K562 (cell line): Measurements from ENCODE around the gene PDLIM5. TPM values are rescaled to one million over a fixed set of nuclear protein-coding genes. Genes with fewer than 3 reads are reported as not detected.

Source experiments
- ATAC-seq: fragments of 200-7000 bp; cut with Tn5 transposase; 3 replicates; pipeline ENCODE4 v1.9.1; 2020; ENCODE audit warnings: moderate library complexity
- BruUV-seq: library from RNA; stranded (reverse); fragments of 400-500 nt; replicated peaks from 2 replicates; lab custom pipeline; 2021; lab: Mats Ljungman, UMichigan
- CTCF ChIA-PET: fragments of 300-600 bp; formaldehyde crosslinking; extraction: SDS; loops from one replicate; lab custom pipeline; 2021; ENCODE audit warnings: low intra/inter-chr PET ratio; lab: Yijun Ruan, JAX
- POLR2A ChIA-PET: fragments of 300-600, 350-650 bp; sonication (Branson Sonifier 250); formaldehyde crosslinking; extraction: SDS; loops from one replicate; lab custom pipeline; 2021; ENCODE audit warnings: antibody characterized with exemption, inconsistent platforms; lab: Yijun Ruan, JAX
- DNase-seq, 4 experiments: peaks; one replicate each; pipeline versions ENCODE4 v3.0.0 to v3.0.0-alpha.2; 2011 to 2018; ENCODE audit warnings: low spot score in 3 of 4, mixed read lengths in 3 of 4; ENCODE audit errors: extremely low read depth in 1 of 4
- FAIRE-seq: peaks from 2 replicates; lab custom pipeline; 2011; peaks lifted over from hg19 to GRCh38; lab: Jason Lieb, UNC
- H2AFZ ChIP-seq: 2 replicates; pipeline ENCODE4 v1.6.0; 2011; ENCODE audit warnings: low read depth, low read length, control low read depth, inconsistent platforms
- H3K27ac ChIP-seq: fragments of 200-600 bp; 3 replicates; pipeline ENCODE4 v1.8.0; 2011; ENCODE audit warnings: low read depth, mild to moderate bottlenecking, control low read depth, inconsistent platforms, low read length, moderate library complexity, mixed read lengths; ENCODE audit errors: extremely low read depth
- H3K27me3 ChIP-seq, 2 experiments: fragments of 300-600 bp in 1 of 2; 2 replicates in 1 of 2; 3 replicates in 1 of 2; pipeline versions ENCODE4 v1.6.0 to v1.8.0; 2011; ENCODE audit warnings: inconsistent platforms in 2 of 2, low read length in 2 of 2, mild to moderate bottlenecking in 1 of 2, mixed read lengths in 1 of 2, moderate library complexity in 1 of 2; ENCODE audit not compliant: control insufficient read depth in 2 of 2, insufficient read depth in 2 of 2
- H3K36me3 ChIP-seq: fragments of 300-600 bp; 3 replicates; pipeline ENCODE4 v1.8.0; 2011; ENCODE audit warnings: mild to moderate bottlenecking, low read length, inconsistent platforms; ENCODE audit not compliant: control insufficient read depth, insufficient read depth
- H3K4me1 ChIP-seq, 2 experiments: fragments of 200-600 bp in 1 of 2; replicated peaks in 1 of 2; 2 replicates in 1 of 2; 3 replicates in 1 of 2; pipeline versions ENCODE4 v1.5.1 to v1.8.0; 2011; ENCODE audit warnings: inconsistent platforms in 2 of 2, low read length in 2 of 2, mild to moderate bottlenecking in 1 of 2, mixed read lengths in 1 of 2, moderate library complexity in 1 of 2; ENCODE audit not compliant: control insufficient read depth in 2 of 2, insufficient read depth in 2 of 2
- H3K4me2 ChIP-seq: 2 replicates; pipeline ENCODE4 v1.6.1; 2011; ENCODE audit warnings: low read length, control low read depth, inconsistent platforms, mixed read lengths; ENCODE audit not compliant: insufficient read depth
- H3K4me3 ChIP-seq: fragments of 200-600 bp; sonication (generic), shearing (Covaris generic); 2 replicates; pipeline ENCODE4 v1.5.1; 2016; ENCODE audit warnings: control low read depth, inconsistent platforms
- H3K79me2 ChIP-seq: fragments of 200-600 bp; 3 replicates; pipeline ENCODE4 v1.8.0; 2011; ENCODE audit warnings: low read length, inconsistent platforms; ENCODE audit not compliant: control insufficient read depth, insufficient read depth
- H3K9ac ChIP-seq, 2 experiments: 2 replicates each; pipeline versions ENCODE4 v1.6.0 to v1.6.1; 2011; ENCODE audit warnings: low read depth in 2 of 2, low read length in 2 of 2, control low read depth in 1 of 2, inconsistent platforms in 1 of 2, mild to moderate bottlenecking in 1 of 2, mixed read lengths in 1 of 2; ENCODE audit not compliant: insufficient read depth in 1 of 2
- H3K9me1 ChIP-seq: one replicate; pipeline ENCODE4 v1.6.0; 2011; ENCODE audit warnings: inconsistent platforms, mild to moderate bottlenecking, low read length, moderate library complexity; ENCODE audit not compliant: control insufficient read depth, insufficient read depth
- H3K9me3 ChIP-seq: replicated peaks from 2 replicates; pipeline ENCODE4 v1.5.1; 2011; ENCODE audit warnings: low read depth, low read length, inconsistent platforms; ENCODE audit not compliant: control insufficient read depth, insufficient read depth
- H4K20me1 ChIP-seq: replicated peaks from 2 replicates; pipeline ENCODE4 v1.6.1; 2011; ENCODE audit warnings: low read length, inconsistent platforms, mixed read lengths; ENCODE audit not compliant: control insufficient read depth, insufficient read depth
- CC2D1A ChIP-seq: fragments of 450-650 bp; IDR thresholded peaks from 2 replicates; pipeline ENCODE4 v1.6.1; 2017; ENCODE audit warnings: mild to moderate bottlenecking
- CEBPG ChIP-seq, 3 experiments: fragments of 200-800 bp in 1 of 3; sonication (Bioruptor generic) in 1 of 3; sonication (generic) in 1 of 3; formaldehyde crosslinking in 1 of 3; IDR thresholded peaks in 2 of 3; conservative IDR thresholded peaks in 1 of 3; 2 replicates each; pipeline versions ENCODE4 v1.6.1 to v1.8.0; 2016 to 2022; ENCODE audit warnings: missing compliant biosample characterization in 2 of 3, missing genetic modification characterization in 2 of 3, mild to moderate bottlenecking in 1 of 3, missing genetic modification reagents in 1 of 3
- CLOCK ChIP-seq: fragments of 250-450 bp; sonication (Bioruptor Pico); IDR thresholded peaks from 2 replicates; pipeline ENCODE4 v1.4.0; 2020; ENCODE audit warnings: mild to moderate bottlenecking, moderate library complexity, borderline replicate concordance
- CREB3 ChIP-seq: fragments of 450-650 bp; conservative IDR thresholded peaks from 2 replicates; pipeline ENCODE4 v1.6.1; 2016; ENCODE audit warnings: missing genetic modification characterization, low read depth, mild to moderate bottlenecking, missing compliant biosample characterization, moderate library complexity
- GATAD2A ChIP-seq: fragments of 450-650 bp; IDR thresholded peaks from 2 replicates; pipeline ENCODE4 v1.6.1; 2017
- HDAC1 ChIP-seq, 2 experiments: fragments of 450-650 bp; IDR thresholded peaks; 2 replicates each; pipeline ENCODE4 v1.6.1; 2016 to 2017; ENCODE audit warnings: inconsistent platforms in 1 of 2, mild to moderate bottlenecking in 1 of 2, moderate library complexity in 1 of 2
- HEY1 ChIP-seq: fragments of 250-450 bp; sonication (Bioruptor Pico); IDR thresholded peaks from 2 replicates; pipeline ENCODE4 v1.5.0; 2020; ENCODE audit warnings: mild to moderate bottlenecking, moderate library complexity, borderline replicate concordance
- KAT7 ChIP-seq: sonication (generic); formaldehyde crosslinking; IDR thresholded peaks from 2 replicates; pipeline ENCODE4 v1.8.0; 2022; ENCODE audit warnings: missing genetic modification reagents, mild to moderate bottlenecking, borderline replicate concordance
- LARP7 ChIP-seq: fragments of 450-650 bp; IDR thresholded peaks from 2 replicates; pipeline ENCODE4 v1.6.1; 2016
- MBD2 ChIP-seq: sonication (generic); IDR thresholded peaks from 2 replicates; pipeline ENCODE4 v1.6.1; 2016; ENCODE audit warnings: low read depth, borderline replicate concordance
- MCM2 ChIP-seq: fragments of 450-650 bp; IDR thresholded peaks from 2 replicates; pipeline ENCODE4 v1.6.1; 2017; ENCODE audit warnings: low read depth, mild to moderate bottlenecking
- MTA1 ChIP-seq: fragments of 450-650 bp; IDR thresholded peaks from 2 replicates; pipeline ENCODE4 v1.6.1; 2017; ENCODE audit warnings: borderline replicate concordance
- NR2C1 ChIP-seq, 2 experiments: fragments of 450-650 bp; IDR thresholded peaks; 2 replicates each; pipeline ENCODE4 v1.6.1; 2017; ENCODE audit warnings: mild to moderate bottlenecking in 2 of 2, antibody characterized with exemption in 1 of 2, inconsistent platforms in 1 of 2, missing compliant biosample characterization in 1 of 2, missing genetic modification characterization in 1 of 2
- TARDBP ChIP-seq: fragments of 450-650 bp; IDR thresholded peaks from 2 replicates; pipeline ENCODE4 v1.6.1; 2016
- TFE3 ChIP-seq: fragments of 450-650 bp; formaldehyde crosslinking; IDR thresholded peaks from 2 replicates; pipeline ENCODE4 v1.4.0; 2020; ENCODE audit warnings: mild to moderate bottlenecking, mixed read lengths
- THRAP3 ChIP-seq: fragments of 450-650 bp; IDR thresholded peaks from 2 replicates; pipeline ENCODE4 v1.6.1; 2016; ENCODE audit warnings: mild to moderate bottlenecking, inconsistent platforms, borderline replicate concordance
- ZNF143 ChIP-seq: sonication (generic); formaldehyde crosslinking; IDR thresholded peaks from 2 replicates; pipeline ENCODE4 v1.9.0; 2022; ENCODE audit warnings: mild to moderate bottlenecking, missing genetic modification reagents
- ZNF316 ChIP-seq: fragments of 450-650 bp; IDR thresholded peaks from 2 replicates; pipeline ENCODE4 v1.6.1; 2016
- WGBS: fragments of 100-300 bp; shearing (Covaris generic); methylation state at CpG from one replicate; pipeline ENCODE4 v1.1.6; 2016; ENCODE audit warnings: low coverage, mixed read lengths; ENCODE audit not compliant: insufficient coverage; ENCODE audit errors: missing lambda C conversion rate; 5-methylcytosine and 5-hydroxymethylcytosine counted together
- in situ Hi-C: fragments of 300-500 bp; cut with MboI; formaldehyde crosslinking; loops from 4 replicates; pipeline ENCODE4 v1.15.0; 2018; ENCODE audit warnings: inconsistent platforms, mixed read lengths
- intact Hi-C: fragments of 100-400 bp; cut with micrococcal nuclease; formaldehyde crosslinking; loops from 2 replicates; pipeline ENCODE4 v1.14.2; 2022
- polyA plus RNA-seq, 8 experiments: library from polyadenylated mRNA; depleted of rRNA in 4 of 8; stranded (reverse) in 5 of 8; unstranded in 3 of 8; fragments of >200 nt; fragmentation: Nextera tagmentation in 2 of 8; fragmentation: Illumina TruSeq in 1 of 8; extraction: Ambion mirVana in 2 of 8; extraction: Trizol in 1 of 8; gene quantifications; 2 replicates each; pipeline versions ENCODE4 v1.2.1 to v1.2.3, GENCODE V29; 2011 to 2014; ENCODE audit warnings: inconsistent platforms in 1 of 8, missing spikeins in 1 of 8
- total RNA-seq, 7 experiments: library from RNA; depleted of rRNA in 6 of 7; stranded (reverse); fragments of >200 nt in 6 of 7; fragmentation: Illumina TruSeq in 2 of 7; extraction: Trizol in 2 of 7; gene quantifications; 2 replicates each; pipeline versions ENCODE4 v1.2.1 to v1.2.3, GENCODE V29; 2011 to 2021; ENCODE audit warnings: low replicate concordance in 1 of 7

Gene PDLIM5
- total and polyA plus RNA-seq, 9 of the 15 experiments (the other 6 are each of a cell fraction or from before 2014, with no cell fraction given) = 36.9 to 127 (median 62.5) TPM

- ChIA-PET CTCF (no interaction called here), POLR2A (interaction anchor here (1.2 kb wide), 1 partner anchor 10 kb away, joined by 3 read pairs; no protein-coding TSS in a partner anchor)
- Histone ChIP-seq H3K9me3 (no peaks in the 10 kb centered on the region), H4K20me1 (no peaks in the 10 kb centered on the region), H3K79me2 (no peaks in the 10 kb centered on the region), H3K9me1 (no peaks in the 10 kb centered on the region), H3K4me2 (no peak overlapping the region), H3K4me1 (peaks cover 4 to 22% of the 10 kb centered on the region in 2 experiments; a peak in 2 of 5 replicates), H3K36me3 (no peaks in the 10 kb centered on the region), H3K27me3 (no peaks in the 10 kb centered on the region), H3K27ac (no peak overlapping the region), H3K4me3 (no peak overlapping the region), H2AFZ (peak overlapping the region; percentile 83), H3K9ac (no peak overlapping the region; a peak in 1 of 4 replicates)
- intact Hi-C loops (no loop called here), in situ Hi-C loops (no loop called here)
- ATAC-seq (peak; percentile 33), FAIRE-seq (no peak), DNase-seq (peak in 1 of 4 experiments; percentile 28)
- 55% methylated on average over 10 of the region's 10 CpGs for WGBS
- no TSS peak for BruUV-seq
- peak; percentile 26; the same call in 1 of the 2 replicates for TF ChIP-seq CC2D1A
- 0 out of 2 replicates have a peak, but pooled peaks have one; percentile 44 for TF ChIP-seq LARP7
- TF ChIP-seq CLOCK (CRISPR knock-in tag) = no peak
- TF ChIP-seq THRAP3 = 0 out of 2 replicates have a peak, but pooled peaks have one; percentile 46
- TF ChIP-seq ZNF143 (CRISPR knock-in tag) = no peak
- TF ChIP-seq GATAD2A = no peak
- TF ChIP-seq NR2C1 (IDR thresholded peaks at IDR 0.05) = 0 out of 2 replicates have a peak, but pooled peaks have one; percentile 25
- no peak for TF ChIP-seq NR2C1 (tag; IDR thresholded peaks at IDR 0.05)
- 0 out of 4 replicates have a peak, but pooled peaks of 1 of the 2 experiments have one; percentile 33 for TF ChIP-seq HDAC1 (IDR thresholded peaks at IDR 0.05)
- TF ChIP-seq MBD2 = no peak
- TF ChIP-seq CREB3 (tag) = no peak
- TF ChIP-seq TFE3 (CRISPR knock-in tag) = no peak
- TF ChIP-seq ZNF316 = peak; percentile 20; the same call in 1 of the 2 replicates
- no peak for TF ChIP-seq CEBPG (CRISPR knock-in tag; IDR thresholded peaks at IDR 0.05)
- TF ChIP-seq CEBPG (tag; conservative IDR thresholded peaks at IDR 0.05 in 1 of 2, IDR thresholded peaks at IDR 0.05 in 1 of 2) = 0 out of 4 replicates have a peak, but pooled peaks of 1 of the 2 experiments have one; percentile 11
- no peak for TF ChIP-seq TARDBP
- TF ChIP-seq HEY1 (CRISPR knock-in tag) = no peak
- no peak for TF ChIP-seq MCM2
- no peak for TF ChIP-seq KAT7 (CRISPR knock-in tag)
- TF ChIP-seq MTA1 = 0 out of 2 replicates have a peak, but pooled peaks have one; percentile 24
These were observed 41.0 kb upstream of the PDLIM5 start for GRCh38 chr4:94410678-94411206.
